NCI-H2029 (cell line): Measurements from ENCODE around the gene PHACTR1.

Source experiments
- DNase-seq: peaks from one replicate; lab custom pipeline; 2025; lab: John Stamatoyannopoulos, UW

PHACTR1 gene

GRCh38 chr6:13198168-13198567 lies 481.6 kb downstream of the PHACTR1 start:
- no peak for DNase-seq

- no peak for DNase-seq
These were observed 484.8 kb downstream of the PHACTR1 start for GRCh38 chr6:13201336-13201735.

GRCh38 chr6:13203145-13203544 lies 486.6 kb downstream of the PHACTR1 start:
- no peak for DNase-seq

- DNase-seq = no peak
These were observed 488.5 kb downstream of the PHACTR1 start for GRCh38 chr6:13205106-13205505.

- DNase-seq = no peak
These were observed 495.5 kb downstream of the PHACTR1 start for GRCh38 chr6:13212096-13212495.

GRCh38 chr6:13212538-13212937 lies 496.0 kb downstream of the PHACTR1 start:
- DNase-seq = no peak

- DNase-seq = no peak
These were observed 498.8 kb downstream of the PHACTR1 start for GRCh38 chr6:13215390-13215789.

- DNase-seq = no peak
These were observed 499.9 kb downstream of the PHACTR1 start for GRCh38 chr6:13216236-13217014.

- DNase-seq = no peak
These were observed 500.8 kb downstream of the PHACTR1 start for GRCh38 chr6:13217206-13217905.

GRCh38 chr6:13220266-13220665 lies 503.7 kb downstream of the PHACTR1 start:
- DNase-seq = no peak

GRCh38 chr6:13222048-13222447 lies 505.5 kb downstream of the PHACTR1 start:
- DNase-seq = no peak

- no peak for DNase-seq
These were observed 509.5 kb downstream of the PHACTR1 start for GRCh38 chr6:13226071-13226470.

- no peak for DNase-seq
These were observed 512.0 kb downstream of the PHACTR1 start for GRCh38 chr6:13228264-13229204.

- no peak for DNase-seq
These were observed 512.9 kb downstream of the PHACTR1 start for GRCh38 chr6:13229205-13230085.

GRCh38 chr6:13233106-13233505 lies 516.5 kb downstream of the PHACTR1 start:
- no peak for DNase-seq

GRCh38 chr6:13234130-13234529 lies 517.6 kb downstream of the PHACTR1 start:
- no peak for DNase-seq

GRCh38 chr6:13235339-13235738 lies 518.8 kb downstream of the PHACTR1 start:
- DNase-seq = no peak

GRCh38 chr6:13237318-13237717 lies 520.8 kb downstream of the PHACTR1 start:
- no peak for DNase-seq

GRCh38 chr6:13238017-13238416 lies 521.5 kb downstream of the PHACTR1 start:
- DNase-seq = no peak

GRCh38 chr6:13238640-13239216 lies 522.2 kb downstream of the PHACTR1 start:
- no peak for DNase-seq
